Natural killer cell (primary cell): ENCODE results near the gene MAP3K9. TPM values are rescaled to one million over a fixed set of nuclear protein-coding genes. Genes with fewer than 3 reads are reported as not detected.

Source experiments
- ATAC-seq, 3 donors: fragments of 150-1000 bp in 2 of 3; fragments of 200-7000 bp in 1 of 3; cut with Tn5 transposase; 1 replicate in 1 of 3; 2 replicates in 2 of 3; pipeline ENCODE4 v1.10.0; 2021; ENCODE audit warnings: mild to moderate bottlenecking in 2 of 3, moderate library complexity in 2 of 3
- DNase-seq, 2 donors: peaks; one replicate each; pipeline versions ENCODE4 v3.0.0 to v3.0.0-alpha.2; 2013 to 2021; ENCODE audit warnings: mixed read lengths in 1 of 2
- H3K27ac ChIP-seq: one replicate; pipeline ENCODE4 v1.5.1; 2013; ENCODE audit warnings: mild to moderate bottlenecking, low read length
- H3K27me3 ChIP-seq: one replicate; pipeline ENCODE4 v1.6.1; 2013; ENCODE audit warnings: low read length; ENCODE audit not compliant: control insufficient read depth, insufficient read depth
- H3K36me3 ChIP-seq: one replicate; pipeline ENCODE4 v1.6.1; 2013; ENCODE audit warnings: low read length; ENCODE audit not compliant: control insufficient read depth, insufficient read depth
- H3K4me1 ChIP-seq: one replicate; pipeline ENCODE4 v1.6.1; 2013; ENCODE audit warnings: low read length; ENCODE audit not compliant: control insufficient read depth, insufficient read depth
- H3K4me3 ChIP-seq: one replicate; pipeline ENCODE4 v1.5.1; 2013; ENCODE audit warnings: low read length
- H3K9me3 ChIP-seq: one replicate; pipeline ENCODE4 v1.6.1; 2013; ENCODE audit warnings: low read length; ENCODE audit not compliant: control insufficient read depth, insufficient read depth
- H3K27ac Mint-ChIP-seq, 2 donors: one replicate each; pipeline ENCODE4 v1.8.0; 2022; ENCODE audit warnings: mild to moderate bottlenecking in 2 of 2, mixed read lengths in 2 of 2, moderate library complexity in 1 of 2
- H3K27me3 Mint-ChIP-seq, 2 donors: one replicate each; pipeline ENCODE4 v1.8.0; 2022; ENCODE audit warnings: low read depth in 2 of 2, mixed read lengths in 2 of 2
- H3K36me3 Mint-ChIP-seq: one replicate; pipeline ENCODE4 v1.8.0; 2022; ENCODE audit warnings: mixed read lengths
- H3K4me1 Mint-ChIP-seq, 2 donors: one replicate each; pipeline ENCODE4 v1.8.0; 2022; ENCODE audit warnings: mixed read lengths in 2 of 2
- H3K4me3 Mint-ChIP-seq: one replicate; pipeline ENCODE4 v1.8.0; 2022; ENCODE audit warnings: mild to moderate bottlenecking, moderate library complexity, mixed read lengths
- H3K9me3 Mint-ChIP-seq, 2 donors: one replicate each; pipeline ENCODE4 v1.8.0; 2022; ENCODE audit warnings: mixed read lengths in 2 of 2
- CTCF ChIP-seq: fragments of 200-600 bp; IDR thresholded peaks from one replicate; pipeline ENCODE4 v1.8.0; 2022; ENCODE audit warnings: antibody characterized with exemption
- WGBS: methylation state at CpG from one replicate; pipeline ENCODE4 v1.1.7; 2013; ENCODE audit warnings: missing lambda C conversion rate; ENCODE audit not compliant: insufficient coverage; 5-methylcytosine and 5-hydroxymethylcytosine counted together
- intact Hi-C: fragments of 100-400 bp; cut with micrococcal nuclease; formaldehyde crosslinking; loops from one replicate; pipeline ENCODE4 v1.14.2; 2022
- total RNA-seq, 4 donors: library from RNA; stranded (reverse); fragments of 120-200 nt in 1 of 4; gene quantifications; one replicate each; pipeline versions ENCODE4 v1.2.3 to v1.2.4, GENCODE V29; 2013 to 2022

The MAP3K9 gene
- total RNA-seq, 3 donors from 2014 or later (not counting 1 experiment from before 2014, with no cell fraction given) = 3.6 to 7.9 (median 3.8) TPM

- Histone ChIP-seq H3K4me1 (no peaks in the 10 kb centered on the region), H3K27ac (no peak overlapping the region), H3K9me3 (no peaks in the 10 kb centered on the region), H3K4me3 (no peak overlapping the region), H3K27me3 (no peaks in the 10 kb centered on the region), H3K36me3 (no peaks in the 10 kb centered on the region)
- DNase-seq = no peak
- no peak for TF ChIP-seq CTCF
- Mint-ChIP-seq H3K9me3 (no peaks in the 10 kb centered on the region), H3K4me3 (no peak overlapping the region), H3K36me3 (no peaks in the 10 kb centered on the region), H3K27ac (no peak overlapping the region), H3K27me3 (no peaks in the 10 kb centered on the region), H3K4me1 (no peaks in the 10 kb centered on the region)
- intact Hi-C loops = no loop called here
- 92% methylated on average over 1 of the region's 2 CpGs for WGBS
- ATAC-seq = no peak
Measured at GRCh38 chr14:70744641-70745040, 64.7 kb downstream of the MAP3K9 start.

GRCh38 chr14:70742316-70742715, 67.0 kb downstream of the MAP3K9 start:
- H3K36me3 Mint-ChIP-seq = no peaks in the 10 kb centered on the region
- no peaks in the 10 kb centered on the region for H3K4me1 ChIP-seq

GRCh38 chr14:70741482-70741881, 67.8 kb downstream of the MAP3K9 start:
- Histone ChIP-seq H3K9me3 (no peaks in the 10 kb centered on the region), H3K27me3 (no peaks in the 10 kb centered on the region), H3K36me3 (no peaks in the 10 kb centered on the region), H3K4me1 (no peaks in the 10 kb centered on the region), H3K27ac (no peak overlapping the region), H3K4me3 (no peak overlapping the region)
- Mint-ChIP-seq H3K27me3 (no peaks in the 10 kb centered on the region), H3K4me3 (no peak overlapping the region), H3K36me3 (no peaks in the 10 kb centered on the region), H3K27ac (no peak overlapping the region), H3K9me3 (no peaks in the 10 kb centered on the region), H3K4me1 (no peaks in the 10 kb centered on the region)
- intact Hi-C loops = no loop called here
- DNase-seq (no peak), ATAC-seq (no peak)
- WGBS = 96% methylated on average over 5 of the region's 6 CpGs
- TF ChIP-seq CTCF = no peak

More at GRCh38 chr14:70742316-70742715, 67.0 kb downstream of the MAP3K9 start:
- H3K27me3 Mint-ChIP-seq = no peaks in the 10 kb centered on the region
- intact Hi-C loops = no loop called here
- H3K9me3 Mint-ChIP-seq = no peaks in the 10 kb centered on the region
- 93% methylated on average over 14 of the region's 14 CpGs for WGBS
- no peak overlapping the region for H3K27ac ChIP-seq
- no peak for DNase-seq
- H3K4me1 Mint-ChIP-seq = no peaks in the 10 kb centered on the region
- H3K27ac Mint-ChIP-seq = no peak overlapping the region
- ATAC-seq = no peak
- H3K4me3 Mint-ChIP-seq = no peak overlapping the region
- H3K4me3 ChIP-seq = no peak overlapping the region
- no peaks in the 10 kb centered on the region for H3K27me3 ChIP-seq
- TF ChIP-seq CTCF = no peak
- no peaks in the 10 kb centered on the region for H3K36me3 ChIP-seq
- H3K9me3 ChIP-seq = no peaks in the 10 kb centered on the region

- H3K4me3 Mint-ChIP-seq = no peak overlapping the region
- no peaks in the 10 kb centered on the region for H3K36me3 Mint-ChIP-seq
- WGBS = 85% methylated on average over 2 of the region's 4 CpGs
- Histone ChIP-seq H3K4me3 (no peak overlapping the region), H3K27ac (no peak overlapping the region), H3K27me3 (no peaks in the 10 kb centered on the region), H3K9me3 (no peaks in the 10 kb centered on the region), H3K36me3 (no peaks in the 10 kb centered on the region), H3K4me1 (no peaks in the 10 kb centered on the region)
- DNase-seq = no peak
- H3K27ac Mint-ChIP-seq = no peak overlapping the region
- H3K9me3 Mint-ChIP-seq = no peaks in the 10 kb centered on the region
- no peaks in the 10 kb centered on the region for H3K27me3 Mint-ChIP-seq
- intact Hi-C loops = no loop called here
- H3K4me1 Mint-ChIP-seq = no peaks in the 10 kb centered on the region
- TF ChIP-seq CTCF = no peak
- ATAC-seq = no peak
Measured at GRCh38 chr14:70735043-70735442, 74.3 kb downstream of the MAP3K9 start.
